HCT116 (cell line): Measurements from ENCODE around the gene SEMA4A. TPM values are rescaled to one million over a fixed set of nuclear protein-coding genes. Genes with fewer than 3 reads are reported as not detected.
A peak's percentile ranks its signal among the peaks of the same experiment; 100 is the strongest.

ENCODE experiments used
- ATAC-seq: fragments of 200-7000 bp; cut with Tn5 transposase; 2 replicates; pipeline ENCODE4 v1.9.1; 2020; ENCODE audit warnings: mild to moderate bottlenecking, moderate library complexity
- BruUV-seq: library from RNA; stranded (reverse); fragments of 400-500 nt; replicated peaks from 2 replicates; lab custom pipeline; 2021; lab: Mats Ljungman, UMichigan
- CTCF ChIA-PET: fragments of 300-600 bp; sonication (Branson Sonifier 250); formaldehyde crosslinking; loops from one replicate; lab custom pipeline; 2021; ENCODE audit warnings: antibody characterized with exemption; lab: Charles Lee
- POLR2A ChIA-PET: fragments of 300-600, 350-600 bp; sonication (Branson Sonifier 250); formaldehyde crosslinking; loops from one replicate; lab custom pipeline; 2021; ENCODE audit warnings: antibody characterized with exemption; lab: Charles Lee
- RAD21 ChIA-PET, 2 experiments: fragments of 300-600 bp; sonication (Branson Sonifier 250); formaldehyde crosslinking; loops; one replicate each; lab custom pipeline; 2023; ENCODE audit warnings: low total read pairs in 2 of 2; ENCODE audit not compliant: uncharacterized antibody in 2 of 2, unreplicated experiment in 2 of 2, low non-redundant PET in 1 of 2; lab: Charles Lee
- DNase-seq: peaks from one replicate; pipeline ENCODE4 v3.0.0-alpha.2; 2010; ENCODE audit warnings: low read depth, low spot score
- H2AFZ ChIP-seq: fragments of 200-600 bp; shearing (Covaris generic), sonication (generic); 2 replicates; pipeline ENCODE4 v1.6.1; 2017; ENCODE audit warnings: low read depth, mixed run types, mixed read lengths, antibody characterized with exemption, low read length; ENCODE audit not compliant: poor library complexity, severe bottlenecking
- H3K27ac ChIP-seq: 2 replicates; pipeline ENCODE4 v1.5.1; 2012; ENCODE audit warnings: low read depth, low read length
- H3K27me3 ChIP-seq: fragments of 200-600 bp; sonication (generic); 2 replicates; pipeline ENCODE4 v1.6.1; 2016; ENCODE audit warnings: mixed run types, low read length, mixed read lengths; ENCODE audit not compliant: insufficient read depth
- H3K36me3 ChIP-seq, 2 experiments: fragments of 200-500 bp in 1 of 2; fragments of 200-600 bp in 1 of 2; sonication (Bioruptor generic) in 1 of 2; sonication (generic) in 1 of 2; 2 replicates each; pipeline versions ENCODE4 v1.5.1 to v1.6.1; 2014 to 2016; ENCODE audit warnings: low read length in 2 of 2, inconsistent platforms in 1 of 2, mixed read lengths in 1 of 2, mixed run types in 1 of 2; ENCODE audit not compliant: insufficient read depth in 2 of 2, control insufficient read depth in 1 of 2
- H3K4me1 ChIP-seq, 2 experiments: fragments of 200-600 bp in 1 of 2; sonication (generic) in 1 of 2; 2 replicates each; pipeline versions ENCODE4 v1.5.1 to v1.6.1; 2012 to 2017; ENCODE audit warnings: low read length in 2 of 2, inconsistent platforms in 1 of 2, mild to moderate bottlenecking in 1 of 2, mixed read lengths in 1 of 2, mixed run types in 1 of 2, moderate library complexity in 1 of 2; ENCODE audit not compliant: insufficient read depth in 2 of 2, control insufficient read depth in 1 of 2
- H3K4me2 ChIP-seq: fragments of 200-600 bp; sonication (generic); 2 replicates; pipeline ENCODE4 v1.6.1; 2017; ENCODE audit warnings: mixed run types, low read length, mixed read lengths
- H3K4me3 ChIP-seq, 2 experiments: fragments of 200-600 bp in 1 of 2; sonication (generic) in 1 of 2; replicated peaks in 1 of 2; 2 replicates each; pipeline ENCODE4 v1.5.1; 2011 to 2016; ENCODE audit warnings: low read length in 2 of 2, control low read depth in 1 of 2, low read depth in 1 of 2, mild to moderate bottlenecking in 1 of 2, mixed read lengths in 1 of 2, mixed run types in 1 of 2
- H3K79me2 ChIP-seq: fragments of 200-600 bp; sonication (generic); 2 replicates; pipeline ENCODE4 v1.6.1; 2017; ENCODE audit warnings: mild to moderate bottlenecking, mixed run types, low read length, moderate library complexity, mixed read lengths; ENCODE audit not compliant: insufficient read depth
- H3K9ac ChIP-seq: fragments of 200-600 bp; sonication (generic); 2 replicates; pipeline ENCODE4 v1.6.1; 2016; ENCODE audit warnings: low read length, mixed read lengths
- H3K9me2 ChIP-seq: fragments of 200-600 bp; sonication (generic), shearing (Covaris generic); 2 replicates; pipeline ENCODE4 v1.6.1; 2017; ENCODE audit warnings: mixed run types, mild to moderate bottlenecking, moderate library complexity; ENCODE audit not compliant: insufficient read depth
- H3K9me3 ChIP-seq, 2 experiments: fragments of 200-500 bp in 1 of 2; fragments of 200-600 bp in 1 of 2; sonication (Bioruptor generic) in 1 of 2; sonication (generic) in 1 of 2; 2 replicates each; pipeline ENCODE4 v1.6.1; 2014 to 2017; ENCODE audit warnings: low read length in 2 of 2, mixed read lengths in 2 of 2, inconsistent platforms in 1 of 2, low read depth in 1 of 2, mild to moderate bottlenecking in 1 of 2, mixed run types in 1 of 2, moderate library complexity in 1 of 2; ENCODE audit not compliant: control insufficient read depth in 1 of 2, insufficient read depth in 1 of 2
- H4K20me1 ChIP-seq: fragments of 200-600 bp; sonication (generic), shearing (Covaris generic); 2 replicates; pipeline ENCODE4 v1.6.1; 2017; ENCODE audit warnings: mixed run types, mild to moderate bottlenecking, moderate library complexity; ENCODE audit not compliant: insufficient read depth
- CEBPB ChIP-seq: IDR thresholded peaks from 2 replicates; pipeline ENCODE4 v1.6.1; 2012; ENCODE audit warnings: low read depth
- EGR1 ChIP-seq: IDR thresholded peaks from 2 replicates; pipeline ENCODE4 v1.6.1; 2012; ENCODE audit warnings: low read depth
- ELF1 ChIP-seq: IDR thresholded peaks from 2 replicates; pipeline ENCODE4 v1.6.1; 2012; ENCODE audit warnings: low read depth, borderline replicate concordance
- EZH2 ChIP-seq: fragments of 200-600 bp; sonication (generic); IDR thresholded peaks from 2 replicates; pipeline ENCODE4 v1.6.1; 2017; ENCODE audit warnings: antibody characterized with exemption, mixed run types
- FOSL1 ChIP-seq: IDR thresholded peaks from 2 replicates; pipeline ENCODE4 v1.6.1; 2012; ENCODE audit warnings: low read depth
- POLR2A ChIP-seq: IDR thresholded peaks from 2 replicates; pipeline ENCODE4 v1.7.0; 2011; ENCODE audit warnings: borderline replicate concordance; ENCODE audit not compliant: insufficient read depth, insufficient read length; ENCODE audit errors: extremely low read depth
- POLR2AphosphoS5 ChIP-seq: IDR thresholded peaks from 2 replicates; pipeline ENCODE4 v1.6.1; 2011; ENCODE audit warnings: mild to moderate bottlenecking, low read depth, low read length, moderate library complexity
- RAD21 ChIP-seq: IDR thresholded peaks from 2 replicates; pipeline ENCODE4 v1.6.1; 2012; ENCODE audit warnings: low read depth, mild to moderate bottlenecking
- SIN3A ChIP-seq: IDR thresholded peaks from 2 replicates; pipeline ENCODE4 v1.6.1; 2012; ENCODE audit warnings: low read depth
- SP1 ChIP-seq: IDR thresholded peaks from 2 replicates; pipeline ENCODE4 v1.6.1; 2012; ENCODE audit warnings: low read depth
- ZFX ChIP-seq: fragments of 450-650 bp; IDR thresholded peaks from 2 replicates; pipeline ENCODE4 v1.6.1; 2017
- ZNF274 ChIP-seq: fragments of 200-500 bp; sonication (Bioruptor generic); IDR thresholded peaks from 2 replicates; pipeline ENCODE4 v1.6.1; 2014; ENCODE audit warnings: mild to moderate bottlenecking, low read depth, low read length, inconsistent platforms
- intact Hi-C: fragments of 100-400 bp; cut with micrococcal nuclease; formaldehyde crosslinking; loops from 2 replicates; pipeline ENCODE4 v1.10.0; 2022
- total RNA-seq: library from RNA; stranded (reverse); gene quantifications from one replicate; pipeline ENCODE4 v1.2.1, GENCODE V29; 2021; ENCODE audit not compliant: unreplicated experiment
- TF ChIP-seq, protein P1 (sequence below): IDR thresholded peaks from 2 replicates; pipeline ENCODE4 v1.6.1; 2012; ENCODE audit warnings: low read depth
- TF ChIP-seq, protein P2 (sequence below): IDR thresholded peaks from 2 replicates; pipeline ENCODE4 v1.6.1; 2011; ENCODE audit warnings: mild to moderate bottlenecking, low read length, moderate library complexity; ENCODE audit not compliant: insufficient replicate concordance; ENCODE audit errors: extremely low read depth
- TF ChIP-seq, protein P3 (sequence below), 3 experiments: fragments of 200-600 bp in 1 of 3; sonication (generic) in 1 of 3; IDR thresholded peaks in 2 of 3; conservative IDR thresholded peaks in 1 of 3; 2 replicates each; pipeline ENCODE4 v1.5.1; 2012 to 2017; ENCODE audit warnings: low read depth in 2 of 3, low read length in 2 of 3, antibody characterized with exemption in 1 of 3, borderline replicate concordance in 1 of 3, control low read depth in 1 of 3, mild to moderate bottlenecking in 1 of 3, mixed read lengths in 1 of 3, mixed run types in 1 of 3, moderate library complexity in 1 of 3; ENCODE audit not compliant: insufficient read depth in 1 of 3
- TF ChIP-seq, protein P4 (sequence below): IDR thresholded peaks from 2 replicates; pipeline ENCODE4 v1.6.1; 2012
- TF ChIP-seq, protein P5 (sequence below): IDR thresholded peaks from 2 replicates; pipeline ENCODE4 v1.6.1; 2012

The SEMA4A gene
- total RNA-seq, 1 experiment from 2014 or later, result 0.39 TPM

DNA sequence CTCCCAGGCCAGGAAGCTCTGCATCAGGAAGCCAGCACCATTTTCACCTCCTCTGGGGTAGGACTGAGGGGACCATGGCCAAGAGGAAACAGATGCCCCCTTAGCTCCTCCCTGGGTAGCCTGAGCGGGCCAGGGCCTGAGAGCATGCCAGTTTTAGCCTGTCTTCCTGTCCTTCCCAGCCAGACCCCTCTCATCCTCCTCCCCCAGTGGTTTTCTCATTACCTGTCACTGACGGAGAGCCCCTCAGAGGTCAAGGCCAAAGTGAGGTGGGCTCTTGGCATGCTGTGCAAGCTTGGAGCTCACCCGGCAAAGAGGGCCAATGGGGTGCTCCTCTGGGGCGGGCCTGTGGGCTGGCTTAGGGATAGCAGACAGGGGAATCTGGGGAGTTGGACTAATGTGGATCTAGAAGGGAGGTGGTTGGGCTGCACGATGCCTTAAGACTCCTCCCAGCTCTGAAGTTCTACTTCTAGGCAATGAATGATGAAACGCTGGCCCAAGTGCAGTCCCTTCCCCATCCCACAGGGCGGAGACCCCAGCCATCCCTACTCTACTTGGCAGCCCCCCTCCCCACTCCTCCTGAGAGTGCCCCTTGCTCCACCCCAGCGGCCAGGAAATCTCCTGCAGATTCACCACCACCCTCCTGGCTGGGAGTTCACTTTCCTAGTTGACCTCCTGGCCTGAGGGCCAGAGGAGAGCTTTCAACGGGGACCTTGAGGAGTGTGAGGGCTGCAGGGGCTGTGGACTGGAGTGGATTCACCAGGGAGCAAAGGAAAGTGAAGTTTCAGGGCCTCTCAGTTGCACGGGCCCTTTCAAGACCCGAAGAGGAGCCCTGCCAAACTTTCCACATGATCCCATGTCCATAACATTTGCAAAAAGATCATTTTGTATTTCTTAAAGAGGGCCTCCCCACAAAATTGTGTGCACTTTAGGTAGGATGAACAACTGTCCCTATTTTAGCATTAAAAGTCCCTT is 48.2 kb upstream of the SEMA4A start:
- H2AFZ ChIP-seq, result no peak overlapping the region
- POLR2A ChIA-PET, result interaction anchor here (0.6 to 3.5 kb wide), 3 partner anchors 8 to 18 kb away, joined by 3 to 28 read pairs (median 14); partner anchors contain the start of gene LMNA

More for the DNA sequence above, 48.2 kb upstream of the SEMA4A start:
- peak overlapping the region; percentile 96 for H3K27ac ChIP-seq
- no peak for TF ChIP-seq ELF1
- TF ChIP-seq, protein P1, sequence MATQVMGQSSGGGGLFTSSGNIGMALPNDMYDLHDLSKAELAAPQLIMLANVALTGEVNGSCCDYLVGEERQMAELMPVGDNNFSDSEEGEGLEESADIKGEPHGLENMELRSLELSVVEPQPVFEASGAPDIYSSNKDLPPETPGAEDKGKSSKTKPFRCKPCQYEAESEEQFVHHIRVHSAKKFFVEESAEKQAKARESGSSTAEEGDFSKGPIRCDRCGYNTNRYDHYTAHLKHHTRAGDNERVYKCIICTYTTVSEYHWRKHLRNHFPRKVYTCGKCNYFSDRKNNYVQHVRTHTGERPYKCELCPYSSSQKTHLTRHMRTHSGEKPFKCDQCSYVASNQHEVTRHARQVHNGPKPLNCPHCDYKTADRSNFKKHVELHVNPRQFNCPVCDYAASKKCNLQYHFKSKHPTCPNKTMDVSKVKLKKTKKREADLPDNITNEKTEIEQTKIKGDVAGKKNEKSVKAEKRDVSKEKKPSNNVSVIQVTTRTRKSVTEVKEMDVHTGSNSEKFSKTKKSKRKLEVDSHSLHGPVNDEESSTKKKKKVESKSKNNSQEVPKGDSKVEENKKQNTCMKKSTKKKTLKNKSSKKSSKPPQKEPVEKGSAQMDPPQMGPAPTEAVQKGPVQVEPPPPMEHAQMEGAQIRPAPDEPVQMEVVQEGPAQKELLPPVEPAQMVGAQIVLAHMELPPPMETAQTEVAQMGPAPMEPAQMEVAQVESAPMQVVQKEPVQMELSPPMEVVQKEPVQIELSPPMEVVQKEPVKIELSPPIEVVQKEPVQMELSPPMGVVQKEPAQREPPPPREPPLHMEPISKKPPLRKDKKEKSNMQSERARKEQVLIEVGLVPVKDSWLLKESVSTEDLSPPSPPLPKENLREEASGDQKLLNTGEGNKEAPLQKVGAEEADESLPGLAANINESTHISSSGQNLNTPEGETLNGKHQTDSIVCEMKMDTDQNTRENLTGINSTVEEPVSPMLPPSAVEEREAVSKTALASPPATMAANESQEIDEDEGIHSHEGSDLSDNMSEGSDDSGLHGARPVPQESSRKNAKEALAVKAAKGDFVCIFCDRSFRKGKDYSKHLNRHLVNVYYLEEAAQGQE, result no peak
- TF ChIP-seq, protein P2, sequence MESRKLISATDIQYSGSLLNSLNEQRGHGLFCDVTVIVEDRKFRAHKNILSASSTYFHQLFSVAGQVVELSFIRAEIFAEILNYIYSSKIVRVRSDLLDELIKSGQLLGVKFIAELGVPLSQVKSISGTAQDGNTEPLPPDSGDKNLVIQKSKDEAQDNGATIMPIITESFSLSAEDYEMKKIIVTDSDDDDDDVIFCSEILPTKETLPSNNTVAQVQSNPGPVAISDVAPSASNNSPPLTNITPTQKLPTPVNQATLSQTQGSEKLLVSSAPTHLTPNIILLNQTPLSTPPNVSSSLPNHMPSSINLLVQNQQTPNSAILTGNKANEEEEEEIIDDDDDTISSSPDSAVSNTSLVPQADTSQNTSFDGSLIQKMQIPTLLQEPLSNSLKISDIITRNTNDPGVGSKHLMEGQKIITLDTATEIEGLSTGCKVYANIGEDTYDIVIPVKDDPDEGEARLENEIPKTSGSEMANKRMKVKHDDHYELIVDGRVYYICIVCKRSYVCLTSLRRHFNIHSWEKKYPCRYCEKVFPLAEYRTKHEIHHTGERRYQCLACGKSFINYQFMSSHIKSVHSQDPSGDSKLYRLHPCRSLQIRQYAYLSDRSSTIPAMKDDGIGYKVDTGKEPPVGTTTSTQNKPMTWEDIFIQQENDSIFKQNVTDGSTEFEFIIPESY, result no peak
- no peak for TF ChIP-seq SIN3A
- TF ChIP-seq POLR2AphosphoS5, result no peak
- TF ChIP-seq ZFX, result no peak
- TF ChIP-seq, protein P3, sequence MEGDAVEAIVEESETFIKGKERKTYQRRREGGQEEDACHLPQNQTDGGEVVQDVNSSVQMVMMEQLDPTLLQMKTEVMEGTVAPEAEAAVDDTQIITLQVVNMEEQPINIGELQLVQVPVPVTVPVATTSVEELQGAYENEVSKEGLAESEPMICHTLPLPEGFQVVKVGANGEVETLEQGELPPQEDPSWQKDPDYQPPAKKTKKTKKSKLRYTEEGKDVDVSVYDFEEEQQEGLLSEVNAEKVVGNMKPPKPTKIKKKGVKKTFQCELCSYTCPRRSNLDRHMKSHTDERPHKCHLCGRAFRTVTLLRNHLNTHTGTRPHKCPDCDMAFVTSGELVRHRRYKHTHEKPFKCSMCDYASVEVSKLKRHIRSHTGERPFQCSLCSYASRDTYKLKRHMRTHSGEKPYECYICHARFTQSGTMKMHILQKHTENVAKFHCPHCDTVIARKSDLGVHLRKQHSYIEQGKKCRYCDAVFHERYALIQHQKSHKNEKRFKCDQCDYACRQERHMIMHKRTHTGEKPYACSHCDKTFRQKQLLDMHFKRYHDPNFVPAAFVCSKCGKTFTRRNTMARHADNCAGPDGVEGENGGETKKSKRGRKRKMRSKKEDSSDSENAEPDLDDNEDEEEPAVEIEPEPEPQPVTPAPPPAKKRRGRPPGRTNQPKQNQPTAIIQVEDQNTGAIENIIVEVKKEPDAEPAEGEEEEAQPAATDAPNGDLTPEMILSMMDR (IDR thresholded peaks at IDR 0.05 in 2 of 3, conservative IDR thresholded peaks at IDR 0.05 in 1 of 3; ENCODE audit: borderline replicate concordance in 1 of 3, insufficient read depth in 1 of 3, low read depth in 2 of 3, low read length in 2 of 3), result no peak
- TF ChIP-seq FOSL1, result no peak
- TF ChIP-seq SP1, result no peak
- TF ChIP-seq EZH2, result no peak
- no peak for TF ChIP-seq EGR1
- TF ChIP-seq, protein P4, sequence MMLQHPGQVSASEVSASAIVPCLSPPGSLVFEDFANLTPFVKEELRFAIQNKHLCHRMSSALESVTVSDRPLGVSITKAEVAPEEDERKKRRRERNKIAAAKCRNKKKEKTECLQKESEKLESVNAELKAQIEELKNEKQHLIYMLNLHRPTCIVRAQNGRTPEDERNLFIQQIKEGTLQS, result no peak
- TF ChIP-seq ZNF274, result no peak
- no peak for TF ChIP-seq CEBPB
- TF ChIP-seq, protein P5, sequence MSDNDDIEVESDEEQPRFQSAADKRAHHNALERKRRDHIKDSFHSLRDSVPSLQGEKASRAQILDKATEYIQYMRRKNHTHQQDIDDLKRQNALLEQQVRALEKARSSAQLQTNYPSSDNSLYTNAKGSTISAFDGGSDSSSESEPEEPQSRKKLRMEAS, result no peak
- TF ChIP-seq RAD21, result no peak
- no peak for TF ChIP-seq POLR2A
- TF ChIP-seq, all 23 proteins: peak for 0
- BruUV-seq, result no TSS peak
- ChIA-PET CTCF (interaction anchor here (0.8 to 2.6 kb wide), 5 partner anchors 8 to 23 kb away, joined by 4 to 10 read pairs (median 4); no protein-coding TSS in a partner anchor), RAD21 (interaction anchor here in 1 of 2 experiments (3.0 kb wide), 1 partner anchor 25 kb away, joined by 14 read pairs; no protein-coding TSS in a partner anchor)
- H3K9me3 ChIP-seq, result no peaks in the 10 kb centered on the region
- 0 out of 2 replicates have a peak, but pooled peaks cover 3% of the 10 kb centered on the region for H3K79me2 ChIP-seq
- no peaks in the 10 kb centered on the region for H3K36me3 ChIP-seq
- peaks cover 78 to 94% of the 10 kb centered on the region in 2 experiments for H3K4me1 ChIP-seq
- H4K20me1 ChIP-seq, result no peaks in the 10 kb centered on the region
- ATAC-seq, result no peak
- H3K4me2 ChIP-seq, result peak overlapping the region; percentile 89
- no peaks in the 10 kb centered on the region for H3K27me3 ChIP-seq
- H3K9ac ChIP-seq, result peak overlapping the region; percentile 84
- no peaks in the 10 kb centered on the region for H3K9me2 ChIP-seq
- no peak for DNase-seq
- intact Hi-C loops, result no loop called here
- peak overlapping the region; percentile 44 to 56 for H3K4me3 ChIP-seq
